BE2C (cell line): ENCODE data around the gene KRTAP29-1.

Source experiments
- DNase-seq: peaks from one replicate; pipeline ENCODE4 v3.0.0-alpha.2; 2020
- H3K27me3 ChIP-seq: fragments of 250-450 bp; sonication (Bioruptor Pico); 2 replicates; pipeline ENCODE4 v1.5.1; 2020; ENCODE audit warnings: mild to moderate bottlenecking
- H3K36me3 ChIP-seq: fragments of 250-450 bp; sonication (Bioruptor Pico); 2 replicates; pipeline ENCODE4 v1.5.1; 2020; ENCODE audit warnings: mild to moderate bottlenecking
- H3K4me1 ChIP-seq: fragments of 250-450 bp; sonication (Bioruptor Pico); 2 replicates; pipeline ENCODE4 v1.5.1; 2020
- H3K4me3 ChIP-seq: 2 replicates; pipeline ENCODE4 v1.5.1; 2011; ENCODE audit warnings: low read depth, low read length
- H3K9me3 ChIP-seq: fragments of 250-450 bp; sonication (Bioruptor Pico); 2 replicates; pipeline ENCODE4 v1.5.1; 2020
- TF ChIP-seq, protein P1 (sequence below): IDR thresholded peaks from 2 replicates; pipeline ENCODE4 v1.5.1; 2012; ENCODE audit warnings: mild to moderate bottlenecking, low read depth, low read length

KRTAP29-1 gene

DNA sequence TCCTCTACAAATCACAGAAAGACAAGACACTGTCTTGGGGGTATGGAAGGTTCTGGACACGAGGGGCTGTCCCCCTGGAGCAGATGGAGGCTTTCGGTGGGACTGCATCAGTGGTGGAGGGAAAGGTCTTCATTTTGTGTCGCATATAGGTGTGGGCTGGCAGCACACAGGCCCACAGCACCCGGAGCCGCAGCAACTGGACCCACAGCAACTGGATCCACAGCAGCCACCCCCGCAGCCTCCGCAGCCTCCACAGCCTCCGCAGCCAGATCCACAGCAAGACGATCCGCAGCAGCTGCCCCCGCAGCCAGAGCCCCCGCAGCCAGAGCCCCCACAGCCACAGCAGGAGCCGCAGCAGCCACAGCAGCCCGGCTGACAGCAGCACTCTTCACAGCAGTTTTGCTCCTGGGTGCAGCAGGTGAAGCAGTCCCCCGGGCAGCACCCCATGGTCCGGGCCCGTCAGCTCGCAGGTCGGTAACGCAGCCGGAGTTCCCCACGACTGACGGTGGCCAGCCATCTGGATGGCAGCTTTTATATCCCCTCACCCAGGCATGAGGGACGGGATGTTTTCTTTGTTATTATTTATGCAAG is 12.6 kb upstream of the KRTAP29-1 start, which contains the start of gene KRTAP17-1:
KRTAP17-1 (minus strand) TSS at position 507 of the 591 bp plus-strand sequence; CDS start at position 447, 60 bp downstream.
- Histone ChIP-seq H3K9me3 (no peaks in the 10 kb centered on the region), H3K27me3 (peaks cover 65% of the 10 kb centered on the region), H3K4me3 (no peak within 1 kb of the TSS), H3K36me3 (no peaks in the 10 kb centered on the region), H3K4me1 (no peaks in the 10 kb centered on the region)
- TF ChIP-seq, protein P1, sequence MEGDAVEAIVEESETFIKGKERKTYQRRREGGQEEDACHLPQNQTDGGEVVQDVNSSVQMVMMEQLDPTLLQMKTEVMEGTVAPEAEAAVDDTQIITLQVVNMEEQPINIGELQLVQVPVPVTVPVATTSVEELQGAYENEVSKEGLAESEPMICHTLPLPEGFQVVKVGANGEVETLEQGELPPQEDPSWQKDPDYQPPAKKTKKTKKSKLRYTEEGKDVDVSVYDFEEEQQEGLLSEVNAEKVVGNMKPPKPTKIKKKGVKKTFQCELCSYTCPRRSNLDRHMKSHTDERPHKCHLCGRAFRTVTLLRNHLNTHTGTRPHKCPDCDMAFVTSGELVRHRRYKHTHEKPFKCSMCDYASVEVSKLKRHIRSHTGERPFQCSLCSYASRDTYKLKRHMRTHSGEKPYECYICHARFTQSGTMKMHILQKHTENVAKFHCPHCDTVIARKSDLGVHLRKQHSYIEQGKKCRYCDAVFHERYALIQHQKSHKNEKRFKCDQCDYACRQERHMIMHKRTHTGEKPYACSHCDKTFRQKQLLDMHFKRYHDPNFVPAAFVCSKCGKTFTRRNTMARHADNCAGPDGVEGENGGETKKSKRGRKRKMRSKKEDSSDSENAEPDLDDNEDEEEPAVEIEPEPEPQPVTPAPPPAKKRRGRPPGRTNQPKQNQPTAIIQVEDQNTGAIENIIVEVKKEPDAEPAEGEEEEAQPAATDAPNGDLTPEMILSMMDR, result no peak
- no peak for DNase-seq

DNA sequence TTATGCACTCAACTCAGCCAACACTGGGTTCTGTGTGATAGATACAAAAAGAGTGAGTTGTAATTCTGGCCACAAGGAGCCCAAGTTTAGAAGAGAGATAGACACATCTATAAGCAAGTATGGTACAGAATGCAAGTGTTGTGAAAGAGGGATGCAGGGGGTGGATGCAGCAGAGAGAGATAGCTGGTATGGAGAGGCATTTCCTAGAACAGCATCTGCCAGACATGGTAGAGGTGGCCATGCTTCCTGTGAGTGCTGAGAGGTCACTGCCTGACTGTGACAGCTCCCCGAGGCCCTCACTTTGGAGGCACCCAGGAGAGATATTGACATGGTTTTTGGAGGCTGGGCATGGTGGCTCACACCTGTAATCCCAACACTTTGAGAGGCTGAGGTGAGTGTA is 8.5 kb upstream of the KRTAP29-1 start:
- DNase-seq, result no peak
- Histone ChIP-seq H3K27me3 (peaks cover 80% of the 10 kb centered on the region), H3K4me1 (no peaks in the 10 kb centered on the region), H3K36me3 (no peaks in the 10 kb centered on the region), H3K4me3 (no peak overlapping the region), H3K9me3 (no peaks in the 10 kb centered on the region)
- TF ChIP-seq, protein P1, result no peak

DNA sequence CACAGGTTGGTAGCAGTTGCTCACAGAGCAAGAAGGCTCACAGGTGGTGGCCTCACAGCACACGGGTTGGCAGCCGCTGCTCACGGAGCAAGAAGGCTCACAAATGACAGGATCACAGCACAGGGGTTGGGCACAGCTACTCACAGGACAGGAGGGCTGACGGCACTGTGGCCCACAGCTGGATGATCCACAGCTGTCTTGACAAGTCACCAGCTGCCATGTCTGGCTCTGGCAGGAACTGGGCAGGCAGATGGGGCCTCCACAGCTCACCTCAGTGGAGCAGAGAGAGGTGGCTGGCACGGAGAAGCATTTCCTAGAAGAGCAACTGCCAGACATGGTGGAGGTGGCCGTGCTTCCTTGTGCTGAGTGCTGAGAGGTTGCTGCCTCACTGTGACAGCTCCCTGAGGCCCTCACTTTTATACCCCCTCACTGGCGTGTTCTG is 6.3 kb upstream of the KRTAP29-1 start, which contains the start of gene KRTAP16-1:
KRTAP16-1 (minus strand) TSS at position 392 of the 442 bp plus-strand sequence; CDS start at position 336, 56 bp downstream.
- H3K9me3 ChIP-seq, result no peaks in the 10 kb centered on the region
- DNase-seq, result no peak
- H3K36me3 ChIP-seq, result no peaks in the 10 kb centered on the region
- TF ChIP-seq, protein P1, result no peak
- H3K4me1 ChIP-seq, result no peaks in the 10 kb centered on the region
- H3K27me3 ChIP-seq, result peaks cover 72% of the 10 kb centered on the region
- H3K4me3 ChIP-seq, result no peak within 1 kb of the TSS

DNA sequence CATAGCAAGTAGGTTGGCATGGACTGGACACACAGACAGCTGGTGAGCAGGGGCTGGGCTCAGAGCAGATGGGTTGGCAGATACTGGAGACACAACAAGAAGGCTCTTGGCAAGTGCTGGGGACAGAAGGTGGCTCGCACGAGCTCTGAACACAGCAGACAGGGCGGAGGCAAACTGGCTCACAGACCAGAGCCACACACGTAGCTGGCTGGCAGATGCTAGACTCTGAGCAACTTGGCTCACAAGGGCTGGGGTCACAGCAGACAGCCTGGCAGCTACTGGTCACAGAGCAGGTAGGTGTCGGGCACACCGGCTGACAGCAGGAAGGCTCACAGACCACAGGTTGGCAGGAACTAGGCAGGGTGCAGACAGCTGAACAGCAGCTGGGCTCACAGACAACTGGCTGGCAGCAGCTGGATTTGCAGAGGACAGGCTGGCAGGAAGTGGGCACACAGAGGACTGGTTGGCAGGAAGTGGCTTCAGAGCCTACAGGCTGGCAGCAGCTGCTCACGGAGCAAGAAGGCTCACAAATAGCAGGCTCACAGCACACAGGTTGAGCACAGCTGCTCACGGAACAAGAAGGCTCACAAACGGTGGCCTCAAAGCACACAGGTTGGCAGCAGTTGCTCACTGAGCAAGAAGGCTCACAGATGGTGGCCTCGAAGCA is 5.7 kb upstream of the KRTAP29-1 start:
- no peaks in the 10 kb centered on the region for H3K4me1 ChIP-seq
- no peak for DNase-seq
- TF ChIP-seq, protein P1, result no peak
- H3K4me3 ChIP-seq, result no peak overlapping the region
- H3K36me3 ChIP-seq, result no peaks in the 10 kb centered on the region
- H3K27me3 ChIP-seq, result peaks cover 66% of the 10 kb centered on the region
- no peaks in the 10 kb centered on the region for H3K9me3 ChIP-seq

DNA sequence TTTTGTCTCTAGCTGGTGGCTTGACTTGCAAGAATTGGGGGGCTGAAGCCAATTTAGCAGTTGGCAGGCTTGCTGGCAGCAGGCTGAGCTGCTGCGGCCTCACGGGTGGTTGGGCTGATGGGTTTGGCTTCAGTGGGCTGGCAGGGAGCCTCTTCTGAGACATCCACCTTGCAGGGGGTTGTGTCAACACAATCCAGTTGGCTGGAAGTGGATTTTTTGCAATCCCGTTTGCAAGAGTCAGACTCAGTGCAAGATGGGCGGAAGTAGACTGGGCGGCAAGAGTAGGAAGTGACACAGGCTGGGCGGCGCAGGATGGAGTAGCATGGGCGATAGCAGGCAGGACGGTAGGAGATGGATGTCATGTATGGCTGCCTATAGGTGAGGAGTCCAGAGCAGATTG is 5.0 kb upstream of the KRTAP29-1 start:
- Histone ChIP-seq H3K9me3 (no peaks in the 10 kb centered on the region), H3K4me3 (no peak overlapping the region), H3K4me1 (no peaks in the 10 kb centered on the region), H3K36me3 (no peaks in the 10 kb centered on the region), H3K27me3 (peaks cover 60% of the 10 kb centered on the region)
- TF ChIP-seq, protein P1, result no peak
- DNase-seq, result no peak

DNA sequence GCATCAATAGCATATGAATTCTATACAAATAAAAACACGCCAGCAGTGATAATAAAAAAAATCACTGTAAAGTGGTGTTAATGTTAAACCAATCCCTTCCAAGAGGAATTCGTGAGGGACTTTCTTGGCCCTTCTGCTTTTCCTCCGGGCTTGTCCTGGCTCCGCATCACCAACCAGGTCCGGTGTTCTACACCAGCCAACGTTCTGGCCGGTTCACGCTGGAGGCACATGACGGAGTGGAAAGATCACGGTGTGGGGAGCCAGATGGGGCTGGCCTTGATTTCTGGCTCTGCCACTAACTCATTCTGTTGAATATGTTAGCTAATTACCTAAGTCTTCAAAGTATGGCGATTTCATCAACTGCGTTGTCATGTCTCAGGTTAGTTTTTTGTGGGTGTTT is 1.4 kb upstream of the KRTAP29-1 start:
- Histone ChIP-seq H3K27me3 (peaks cover 50% of the 10 kb centered on the region), H3K9me3 (no peaks in the 10 kb centered on the region), H3K36me3 (no peaks in the 10 kb centered on the region), H3K4me1 (no peaks in the 10 kb centered on the region), H3K4me3 (no peak overlapping the region)
- no peak for DNase-seq
- TF ChIP-seq, protein P1, result no peak
